Cardiac septum (tissue), 1 donor: ENCODE results near the gene RRAS. TPM values are rescaled to one million over a fixed set of nuclear protein-coding genes. Genes with fewer than 3 reads are reported as not detected.
A peak's percentile ranks its signal among the peaks of the same experiment; 100 is the strongest.

Experiments
- DNase-seq: peaks from one replicate; pipeline ENCODE4 v3.0.0-alpha.2; 2020; ENCODE audit warnings: low spot score
- intact Hi-C: fragments of 100-400 bp; cut with DNase I; formaldehyde crosslinking; loops from one replicate; pipeline ENCODE4 v1.14.0; 2022
- total RNA-seq: library from RNA; stranded (reverse); fragmentation: NEBNext Ultra II Directional; extraction: Animal tissue kit (Norgen Biotek cat#: 25700); gene quantifications from one replicate; pipeline ENCODE4 v1.2.1, GENCODE V29; 2021
- donor health status: DM: no; HTN: no; CAD: no.

The RRAS gene
- total RNA-seq, 1 donor from 2014 or later: 171 TPM

DNA sequence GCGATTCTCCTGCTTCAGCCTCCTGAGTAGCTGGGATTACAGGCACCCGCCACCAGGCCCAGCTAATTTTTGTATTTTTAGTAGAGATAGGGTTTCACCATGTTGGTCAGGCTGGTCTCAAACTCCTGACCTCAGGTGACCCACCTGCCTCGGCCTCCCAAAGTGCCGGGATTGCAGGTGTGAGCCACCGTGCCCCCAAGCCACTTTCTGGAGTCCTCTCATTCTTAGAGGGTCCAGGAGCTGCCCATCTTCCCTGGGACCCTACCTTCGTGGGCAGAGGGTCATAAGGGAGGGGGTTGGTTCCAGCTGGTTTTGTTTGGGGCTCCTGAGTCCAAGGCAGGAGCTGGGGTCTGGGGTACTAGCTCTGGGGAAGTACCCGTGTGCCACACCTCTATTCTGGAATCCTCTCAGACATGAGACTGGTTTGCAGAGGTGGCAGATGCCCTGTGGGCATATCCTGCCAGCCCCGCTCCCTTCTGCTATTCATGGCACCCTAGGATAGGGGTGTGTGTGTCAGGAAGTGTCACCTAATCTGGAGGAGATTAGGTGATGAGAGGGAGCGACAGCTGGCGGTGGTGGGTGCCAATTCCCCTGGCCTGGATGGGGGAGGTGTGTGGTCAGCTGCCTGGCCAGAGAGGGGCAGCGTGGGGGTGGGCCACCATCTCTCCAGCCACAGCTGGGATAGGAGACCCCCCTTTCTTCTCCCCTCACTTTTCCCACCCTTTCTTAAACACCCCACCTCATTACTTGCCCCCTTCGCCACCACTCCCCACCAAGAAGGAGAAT lies 39.2 kb upstream of the RRAS start:
- intact Hi-C loops: loop anchor here (5.0 kb wide), 2 partner anchors 87 to 182 kb away; partner anchors contain the start of genes PRR12 and RPS11
- DNase-seq: no peak

DNA sequence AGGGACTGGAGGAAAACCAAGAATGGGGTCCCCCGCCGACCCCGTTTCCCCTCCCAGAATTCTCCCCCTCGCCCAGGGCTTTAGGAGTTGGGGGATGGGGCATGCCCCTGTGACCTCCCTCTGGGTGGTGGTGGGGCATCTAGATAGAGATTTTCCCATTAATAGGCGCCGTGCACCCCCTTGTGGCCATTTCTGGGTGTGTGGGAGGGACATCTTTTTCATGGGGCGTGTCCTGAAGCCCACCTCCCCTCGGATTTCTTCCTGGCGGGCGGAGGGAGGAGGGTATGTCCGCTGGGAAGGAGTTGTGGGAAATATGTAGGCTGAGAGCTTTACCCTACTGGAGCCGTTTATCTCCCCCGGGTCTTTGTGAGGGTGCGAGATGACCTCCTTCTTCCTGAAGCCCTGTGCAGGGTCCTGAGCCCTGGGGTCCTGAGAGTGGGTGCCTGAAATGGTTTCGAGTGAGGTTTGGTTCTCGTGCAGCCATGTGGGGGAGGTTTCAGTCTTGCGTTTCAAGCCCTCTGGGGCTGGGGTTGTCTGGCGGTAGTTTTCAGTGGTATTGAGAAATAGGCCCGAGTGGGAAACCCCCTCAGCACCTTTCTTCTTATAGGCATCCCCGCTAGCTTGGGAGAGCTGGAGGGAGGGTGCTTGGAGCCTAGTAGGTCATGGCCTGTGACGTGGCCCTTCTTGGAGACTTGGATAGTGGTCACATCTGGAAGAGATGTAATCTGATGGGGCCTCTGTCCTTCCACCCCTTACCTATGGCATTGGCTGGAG lies 38.1 kb upstream of the RRAS start:
- DNase-seq: no peak
- intact Hi-C loops: loop anchor here (2.0 to 5.0 kb wide), 3 partner anchors 37 to 181 kb away; partner anchors contain the start of genes PRR12, RPS11 and RRAS

- intact Hi-C loops: loop anchor here (2.0 to 5.0 kb wide), 3 partner anchors 37 to 180 kb away; partner anchors contain the start of genes PRR12, RPS11 and RRAS
- no peak for DNase-seq
Observed at GRCh38 chr19:49677231-49677900, 37.4 kb upstream of the RRAS start, which contains the start of gene PRMT1. TSS of gene PRMT1 (plus strand) at chr19:49677271. CDS start at chr19:49677281, 10 bp downstream.

DNA sequence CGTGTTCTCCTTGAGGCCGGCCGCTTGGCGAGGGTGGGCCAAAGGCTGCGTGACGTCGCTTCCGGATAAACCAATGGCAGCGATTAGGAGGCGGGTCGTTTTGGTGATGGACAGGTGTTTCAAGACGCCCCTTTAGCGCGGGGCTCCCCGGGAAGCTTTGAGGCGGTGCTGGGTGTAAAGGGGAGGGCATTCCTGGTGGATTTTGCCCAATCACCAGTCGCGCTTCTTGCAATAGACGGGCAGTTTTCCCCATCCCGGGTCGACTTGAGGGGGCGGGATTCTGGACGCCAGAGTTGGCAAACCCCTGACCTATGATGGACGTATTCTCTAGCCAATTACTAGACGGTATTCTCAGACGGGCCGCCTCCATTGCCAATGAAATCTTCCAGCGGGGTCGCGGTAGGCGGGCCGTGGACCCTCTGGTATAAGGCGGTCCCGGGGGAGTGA lies 36.9 kb upstream of the RRAS start:
- intact Hi-C loops: loop anchor here (2.0 to 5.0 kb wide), 3 partner anchors 36 to 180 kb away; partner anchors contain the start of genes PRR12, RPS11 and RRAS
- DNase-seq: peak; percentile 100

- intact Hi-C loops: loop anchor here (2.0 to 5.0 kb wide), 3 partner anchors 35 to 179 kb away; partner anchors contain the start of genes PRR12, RPS11 and RRAS
- peak; percentile 90 for DNase-seq
Observed at GRCh38 chr19:49676136-49676783, 36.3 kb upstream of the RRAS start.

GRCh38 chr19:49672131-49672919 lies 32.4 kb upstream of the RRAS start:
- intact Hi-C loops: no loop called here
- DNase-seq: peak; percentile 91

- intact Hi-C loops: no loop called here
- no peak for DNase-seq
Observed at GRCh38 chr19:49669516-49669915, 29.6 kb upstream of the RRAS start.

DNA sequence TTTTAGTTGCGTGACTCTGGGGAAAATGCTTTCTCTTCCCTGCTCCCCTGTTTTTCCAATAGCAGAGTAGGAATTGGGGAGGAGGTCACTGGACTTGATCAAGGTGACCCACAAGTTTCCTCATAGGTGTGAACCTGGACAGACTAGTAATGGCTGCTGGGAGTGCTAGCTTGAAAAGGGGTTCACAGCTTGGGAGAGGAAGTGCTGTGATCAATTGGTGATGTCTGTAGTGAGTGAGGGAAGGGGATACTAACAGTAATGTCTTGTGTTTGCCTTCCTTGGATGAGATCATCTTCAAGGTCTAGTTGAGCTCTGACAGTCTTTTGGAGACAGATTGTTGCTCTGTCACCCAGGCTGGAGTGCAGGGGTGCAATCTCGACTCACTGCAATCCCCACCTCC lies 27.5 kb upstream of the RRAS start:
- DNase-seq: no peak
- intact Hi-C loops: no loop called here

GRCh38 chr19:49666120-49666444 lies 26.1 kb upstream of the RRAS start:
- intact Hi-C loops: no loop called here

DNA sequence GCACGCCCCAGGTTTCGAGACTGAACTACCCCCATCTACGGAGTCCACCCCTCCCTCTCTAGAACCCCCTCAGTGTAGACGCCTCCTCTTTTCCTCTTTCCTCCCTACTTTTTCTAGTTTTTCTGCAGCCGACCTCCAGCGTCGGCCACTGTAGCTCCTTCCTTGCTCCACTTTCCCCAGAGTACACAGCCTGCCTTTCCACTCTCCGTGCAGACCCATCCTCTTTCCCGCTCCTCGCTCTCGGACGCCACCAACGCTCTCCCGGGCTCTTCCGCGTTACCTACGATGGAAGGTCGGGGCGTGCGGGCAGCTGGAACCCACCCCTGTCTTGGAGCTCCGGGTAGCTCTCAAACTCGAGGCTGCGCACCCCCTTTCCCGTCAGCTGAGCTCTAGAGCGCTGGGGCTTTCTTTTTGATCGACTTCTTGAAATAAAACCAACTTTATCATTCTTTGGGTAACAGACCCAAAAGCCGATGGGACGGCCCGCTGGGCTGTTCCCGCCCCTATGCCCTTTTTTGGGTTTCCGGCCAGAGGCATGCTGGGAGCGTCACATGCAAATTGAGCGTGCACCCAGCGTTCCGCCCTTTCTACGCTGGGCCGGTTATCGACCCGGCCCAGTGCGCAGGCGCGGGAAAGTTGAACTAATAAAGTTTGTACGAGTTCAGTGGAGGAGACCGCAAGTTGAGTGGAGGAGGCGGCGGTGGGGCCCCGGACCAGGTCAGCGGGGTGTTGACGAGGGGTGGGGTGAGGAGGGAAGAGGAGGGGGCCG lies 25.6 kb upstream of the RRAS start, which contains the start of the genes BCL2L12 and IRF3:
Gene BCL2L12 (plus strand): TSS at position 583 of the 769 bp plus-strand sequence. CDS start 760 bp downstream, outside the sequence.
Gene IRF3 (minus strand): TSS at position 507 of the 769 bp plus-strand sequence. CDS start 1,019 bp downstream, outside the sequence.
- peak; percentile 99 for DNase-seq
- intact Hi-C loops: loop anchor here (2.0 kb wide), 1 partner anchor 23 kb away; the partner anchor contains the start of gene SCAF1

More at GRCh38 chr19:49666120-49666444, 26.1 kb upstream of the RRAS start:
- DNase-seq: no peak

DNA sequence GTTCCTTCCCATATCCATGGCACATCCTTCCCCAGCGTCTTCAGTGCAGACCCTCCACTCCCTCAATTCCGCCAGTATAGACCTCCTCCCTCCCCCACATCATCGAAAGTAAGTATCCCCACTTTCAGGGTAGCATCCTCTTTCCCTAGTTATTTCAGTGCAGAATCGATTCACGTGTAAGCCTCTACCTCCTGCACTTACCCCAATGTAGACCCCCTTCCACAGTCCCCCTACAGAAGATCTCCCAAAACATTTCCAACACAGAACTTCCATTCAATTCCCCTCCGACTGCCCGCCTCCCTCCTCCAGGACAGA lies 25.1 kb upstream of the RRAS start:
- no peak for DNase-seq
- intact Hi-C loops: loop anchor here (2.0 kb wide), 1 partner anchor 22 kb away; the partner anchor contains the start of gene SCAF1

GRCh38 chr19:49664171-49665035 lies 24.5 kb upstream of the RRAS start:
- intact Hi-C loops: loop anchor here (2.0 kb wide), 1 partner anchor 22 kb away; the partner anchor contains the start of gene SCAF1
- peak; percentile 96 for DNase-seq

- no peak for DNase-seq
- intact Hi-C loops: no loop called here
Observed at GRCh38 chr19:49663224-49663623, 23.3 kb upstream of the RRAS start.

DNA sequence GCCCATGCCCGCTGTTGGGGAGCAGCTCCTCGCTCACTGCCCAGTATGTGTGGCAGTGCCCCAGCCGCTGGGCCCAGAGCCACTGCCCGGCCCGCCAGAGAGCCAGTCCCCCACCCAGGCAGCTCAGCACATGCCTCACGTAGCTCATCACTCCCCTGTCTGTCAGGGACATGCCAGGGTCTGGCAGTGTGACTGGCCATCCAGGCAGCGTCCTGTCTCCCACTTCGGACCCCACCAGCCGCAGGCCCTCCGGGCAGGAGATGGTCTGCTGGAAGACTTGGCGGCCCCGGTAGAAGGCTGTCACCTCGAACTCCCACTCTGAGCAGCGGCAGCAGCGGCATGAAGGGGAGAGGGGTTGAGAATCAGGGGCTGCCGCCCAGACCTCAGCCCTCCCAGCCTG lies 22.1 kb upstream of the RRAS start:
- no peak for DNase-seq
- intact Hi-C loops: no loop called here

GRCh38 chr19:49660338-49660961 lies 20.5 kb upstream of the RRAS start:
- no peak for DNase-seq
- intact Hi-C loops: no loop called here
